H1 (cell line): ENCODE data around the gene PLPPR1. TPM values are rescaled to one million over a fixed set of nuclear protein-coding genes. Genes with fewer than 3 reads are reported as not detected.

ENCODE experiments used
- CTCF ChIA-PET: fragments of 300-600 bp; sonication (Branson Sonifier 250); formaldehyde crosslinking; loops from one replicate; lab custom pipeline; 2021; ENCODE audit not compliant: partially characterized antibody; lab: Charles Lee
- POLR2A ChIA-PET: fragments of 300-600 bp; sonication (Branson Sonifier 250); formaldehyde crosslinking; loops from one replicate; lab custom pipeline; 2021; ENCODE audit warnings: inconsistent platforms; ENCODE audit not compliant: partially characterized antibody; lab: Charles Lee
- DNase-seq, 2 experiments: peaks; one replicate each; pipeline versions ENCODE4 v3.0.0 to v3.0.0-alpha.2; 2010 to 2022; ENCODE audit warnings: low spot score in 2 of 2, low read depth in 1 of 2, mixed read lengths in 1 of 2
- FAIRE-seq: peaks from 2 replicates; lab custom pipeline; 2011; peaks lifted over from hg19 to GRCh38; lab: Jason Lieb, UNC
- H2AFZ ChIP-seq: 2 replicates; pipeline ENCODE4 v1.8.1; 2012; ENCODE audit warnings: low read length, inconsistent platforms
- H2AK5ac ChIP-seq: 2 replicates; pipeline ENCODE4 v1.6.1; 2013; ENCODE audit warnings: low read depth, low read length
- H2BK120ac ChIP-seq: replicated peaks from 2 replicates; pipeline ENCODE3; 2013; ENCODE audit warnings: low read depth, low read length, inconsistent platforms
- H2BK12ac ChIP-seq: 2 replicates; pipeline ENCODE4 v1.6.1; 2013; ENCODE audit warnings: low read depth, low read length
- H2BK15ac ChIP-seq: 2 replicates; pipeline ENCODE4 v1.6.1; 2013; ENCODE audit warnings: low read length
- H2BK20ac ChIP-seq: 2 replicates; pipeline ENCODE4 v1.6.1; 2013; ENCODE audit warnings: low read length
- H2BK5ac ChIP-seq: 2 replicates; pipeline ENCODE4 v1.6.1; 2013; ENCODE audit warnings: low read depth, low read length
- H3K14ac ChIP-seq: 2 replicates; pipeline ENCODE4 v1.6.1; 2013; ENCODE audit warnings: inconsistent platforms; ENCODE audit not compliant: insufficient read length
- H3K18ac ChIP-seq: 2 replicates; pipeline ENCODE4 v1.6.1; 2013; ENCODE audit warnings: low read length; ENCODE audit errors: extremely low read depth
- H3K23ac ChIP-seq: 2 replicates; pipeline ENCODE4 v1.6.1; 2013; ENCODE audit warnings: inconsistent platforms; ENCODE audit not compliant: insufficient read length
- H3K23me2 ChIP-seq: 2 replicates; pipeline ENCODE4 v1.6.1; 2013; ENCODE audit warnings: low read depth, low read length
- H3K27ac ChIP-seq: 2 replicates; pipeline ENCODE4 v1.6.1; 2011; ENCODE audit warnings: low read depth, low read length, inconsistent platforms
- H3K27me3 ChIP-seq, 4 experiments: replicated peaks in 1 of 4; 1 replicate in 1 of 4; 2 replicates in 3 of 4; pipeline versions ENCODE4 v1.6.1 to v1.8.1; 2011 to 2013; ENCODE audit warnings: low read length in 3 of 4, mild to moderate bottlenecking in 3 of 4, inconsistent platforms in 2 of 4, mixed read lengths in 2 of 4, moderate library complexity in 1 of 4; ENCODE audit not compliant: control insufficient read depth in 3 of 4, insufficient read depth in 3 of 4; ENCODE audit errors: extremely low read depth in 1 of 4
- H3K36me3 ChIP-seq, 4 experiments: 2 replicates each; pipeline versions ENCODE4 v1.6.1 to v1.8.1; 2011 to 2013; ENCODE audit warnings: mild to moderate bottlenecking in 4 of 4, low read length in 3 of 4, moderate library complexity in 2 of 4, control low read depth in 1 of 4, inconsistent platforms in 1 of 4; ENCODE audit not compliant: insufficient read depth in 4 of 4, control insufficient read depth in 2 of 4
- H3K4ac ChIP-seq: replicated peaks from 2 replicates; pipeline ENCODE3; 2013; ENCODE audit warnings: low read length, low read depth, mixed read lengths, inconsistent platforms; ENCODE audit not compliant: insufficient read length
- H3K4me1 ChIP-seq, 4 experiments: replicated peaks in 1 of 4; 1 replicate in 1 of 4; 2 replicates in 3 of 4; pipeline versions ENCODE4 v1.6.1 to v1.8.1; 2011 to 2013; ENCODE audit warnings: low read length in 3 of 4, inconsistent platforms in 2 of 4, mixed read lengths in 1 of 4; ENCODE audit not compliant: insufficient read depth in 4 of 4, control insufficient read depth in 3 of 4
- H3K4me2 ChIP-seq, 2 experiments: 2 replicates each; pipeline versions ENCODE4 v1.6.1 to v1.8.1; 2011 to 2013; ENCODE audit warnings: low read depth in 2 of 2, low read length in 2 of 2, control low read depth in 1 of 2, inconsistent platforms in 1 of 2, mild to moderate bottlenecking in 1 of 2; ENCODE audit not compliant: insufficient read depth in 1 of 2
- H3K4me3 ChIP-seq, 4 experiments: fragments of 200-600, 300-600 bp in 1 of 4; sonication (generic), shearing (Covaris generic), sonication (Bioruptor Twin) in 1 of 4; 2 replicates each; pipeline versions ENCODE4 v1.5.1 to v1.8.1; 2011 to 2016; ENCODE audit warnings: low read length in 4 of 4, low read depth in 3 of 4, control low read depth in 2 of 4, inconsistent platforms in 2 of 4, mild to moderate bottlenecking in 2 of 4, mixed read lengths in 1 of 4, moderate library complexity in 1 of 4; ENCODE audit not compliant: insufficient read depth in 2 of 4; ENCODE audit errors: extremely low read depth in 1 of 4
- H3K56ac ChIP-seq: replicated peaks from 2 replicates; pipeline ENCODE3; 2013; ENCODE audit warnings: low read depth, mild to moderate bottlenecking, mixed read lengths, low read length, inconsistent platforms; ENCODE audit not compliant: insufficient read length
- H3K79me1 ChIP-seq: 2 replicates; pipeline ENCODE4 v1.6.1; 2013; ENCODE audit warnings: low read depth, low read length, control low read depth
- H3K79me2 ChIP-seq, 2 experiments: 2 replicates each; pipeline versions ENCODE4 v1.6.1 to v1.8.1; 2012 to 2013; ENCODE audit warnings: low read length in 2 of 2, mild to moderate bottlenecking in 2 of 2, inconsistent platforms in 1 of 2; ENCODE audit not compliant: insufficient read depth in 2 of 2, control insufficient read depth in 1 of 2
- H3K9ac ChIP-seq, 4 experiments: replicated peaks in 1 of 4; 1 replicate in 1 of 4; 2 replicates in 3 of 4; pipeline versions ENCODE4 v1.6.1 to v1.8.1; 2011 to 2013; ENCODE audit warnings: low read depth in 3 of 4, low read length in 3 of 4, control low read depth in 2 of 4, mild to moderate bottlenecking in 2 of 4, moderate library complexity in 2 of 4, inconsistent platforms in 1 of 4; ENCODE audit errors: extremely low read depth in 1 of 4
- H3K9me3 ChIP-seq, 2 experiments: 2 replicates each; pipeline versions ENCODE4 v1.6.1 to v1.8.1; 2012 to 2013; ENCODE audit warnings: mild to moderate bottlenecking in 2 of 2, moderate library complexity in 2 of 2, control low read depth in 1 of 2, inconsistent platforms in 1 of 2, low read depth in 1 of 2, low read length in 1 of 2, mixed read lengths in 1 of 2; ENCODE audit not compliant: insufficient read depth in 2 of 2
- H4K20me1 ChIP-seq, 2 experiments: replicated peaks in 1 of 2; 2 replicates each; pipeline versions ENCODE3 to v1.8.1; 2011 to 2013; ENCODE audit warnings: inconsistent platforms in 2 of 2, low read length in 2 of 2, mild to moderate bottlenecking in 1 of 2; ENCODE audit not compliant: insufficient read depth in 2 of 2, control insufficient read depth in 1 of 2
- H4K5ac ChIP-seq: 2 replicates; pipeline ENCODE4 v1.6.1; 2013; ENCODE audit warnings: low read length, low read depth, mixed read lengths, inconsistent platforms; ENCODE audit not compliant: insufficient read length
- H4K8ac ChIP-seq: 2 replicates; pipeline ENCODE4 v1.8.0; 2013; ENCODE audit warnings: mild to moderate bottlenecking, moderate library complexity, low read length, inconsistent platforms; ENCODE audit not compliant: insufficient read depth; ENCODE audit errors: extremely low read depth
- H4K91ac ChIP-seq: replicated peaks from 2 replicates; pipeline ENCODE3; 2013; ENCODE audit warnings: low read length, mixed read lengths, inconsistent platforms; ENCODE audit not compliant: insufficient read length
- ATF2 ChIP-seq: IDR thresholded peaks from 2 replicates; pipeline ENCODE4 v1.6.1; 2012; ENCODE audit warnings: low read length, inconsistent platforms
- BACH1 ChIP-seq: IDR thresholded peaks from 2 replicates; pipeline ENCODE4 v1.6.1; 2012; ENCODE audit warnings: low read length, improper control_type of control experiment
- BCL11A ChIP-seq, 2 experiments: IDR thresholded peaks; one replicate each; pipeline ENCODE4 v1.6.1; 2011; ENCODE audit warnings: low read depth in 2 of 2, low read length in 2 of 2, mild to moderate bottlenecking in 2 of 2
- CHD2 ChIP-seq: IDR thresholded peaks from 2 replicates; pipeline ENCODE4 v1.6.1; 2012; ENCODE audit warnings: low read length, improper control_type of control experiment
- EZH2 ChIP-seq: fragments of 200-600 bp; sonication (generic); IDR thresholded peaks from 2 replicates; pipeline ENCODE4 v1.7.1; 2012; ENCODE audit warnings: low read depth, mild to moderate bottlenecking, moderate library complexity, low read length, inconsistent platforms; ENCODE audit not compliant: severe bottlenecking
- KDM5A ChIP-seq: fragments of 200-600 bp; IDR thresholded peaks from 2 replicates; pipeline ENCODE4 v1.7.1; 2012; ENCODE audit warnings: mild to moderate bottlenecking, low read length, inconsistent platforms, mixed read lengths
- POLR2A ChIP-seq, 2 experiments: IDR thresholded peaks; 1 replicate in 1 of 2; 2 replicates in 1 of 2; pipeline ENCODE4 v1.6.1; 2011; ENCODE audit warnings: low read depth in 2 of 2, low read length in 2 of 2, mild to moderate bottlenecking in 2 of 2; ENCODE audit errors: control extremely low read depth in 1 of 2
- RBBP5 ChIP-seq: IDR thresholded peaks from 2 replicates; pipeline ENCODE4 v1.7.1; 2012; ENCODE audit warnings: low read depth, mild to moderate bottlenecking, inconsistent platforms, low read length, moderate library complexity, borderline replicate concordance
- RFX5 ChIP-seq: IDR thresholded peaks from 2 replicates; pipeline ENCODE4 v1.6.1; 2011; ENCODE audit warnings: low read depth, low read length, improper control_type of control experiment, borderline replicate concordance
- RXRA ChIP-seq: IDR thresholded peaks from 2 replicates; pipeline ENCODE4 v1.6.1; 2011; ENCODE audit warnings: low read depth, mild to moderate bottlenecking, low read length, moderate library complexity; ENCODE audit not compliant: insufficient read depth
- SAP30 ChIP-seq: fragments of 300-600 bp; sonication (generic); IDR thresholded peaks from 2 replicates; pipeline ENCODE4 v1.7.1; 2012; ENCODE audit warnings: low read length, moderate library complexity, mild to moderate bottlenecking, inconsistent platforms; ENCODE audit not compliant: insufficient read depth, insufficient replicate concordance
- SIX5 ChIP-seq: IDR thresholded peaks from 2 replicates; pipeline ENCODE4 v1.6.1; 2011; ENCODE audit warnings: mild to moderate bottlenecking, low read depth, low read length
- SP4 ChIP-seq: IDR thresholded peaks from 2 replicates; pipeline ENCODE4 v1.6.1; 2012; ENCODE audit warnings: low read length, inconsistent platforms
- TCF12 ChIP-seq: IDR thresholded peaks from 2 replicates; pipeline ENCODE4 v1.6.1; 2011; ENCODE audit warnings: low read depth, mild to moderate bottlenecking, low read length
- WGBS, 2 experiments: shearing (Covaris generic) in 1 of 2; methylation state at CpG; one replicate each; pipeline versions ENCODE4 v1.1.6 to v1.1.7; 2013 to 2015; ENCODE audit warnings: low lambda C conversion rate in 2 of 2, mixed read lengths in 2 of 2, inconsistent platforms in 1 of 2, low coverage in 1 of 2, missing lambda C conversion rate in 1 of 2; ENCODE audit not compliant: insufficient replicate concordance in 2 of 2, insufficient coverage in 1 of 2, insufficient read length in 1 of 2; ENCODE audit errors: extremely low coverage in 1 of 2, missing lambda C conversion rate in 1 of 2; 5-methylcytosine and 5-hydroxymethylcytosine counted together
- polyA plus RNA-seq, 7 experiments: library from polyadenylated mRNA; depleted of rRNA in 3 of 7; stranded (reverse) in 5 of 7; unstranded in 2 of 7; fragments of >200 nt in 5 of 7; fragments of 200-250 nt in 2 of 7; gene quantifications; 1 replicate in 5 of 7; 2 replicates in 1 of 7; 4 replicates in 1 of 7; pipeline versions ENCODE4 v1.2.1 to v1.2.3, GENCODE V29; 2011 to 2013; ENCODE audit warnings: missing spikeins in 2 of 7, mixed read lengths in 2 of 7
- total RNA-seq: library from RNA; stranded (reverse); fragmentation: NEBNext Ultra II Directional; extraction: Animal tissue kit (Norgen Biotek cat#: 25700); gene quantifications from 2 replicates; pipeline ENCODE4 v1.2.1, GENCODE V29; 2021

PLPPR1 gene
- total and polyA plus RNA-seq, 2 of the 8 experiments (the other 6 are each of a cell fraction or from before 2014, with no cell fraction given) = 1.4 to 1.8 TPM

- DNase-seq (no peak), FAIRE-seq (no peak)
- POLR2A ChIA-PET = no interaction called here
- H4K91ac ChIP-seq = no peak overlapping the region
- H4K8ac ChIP-seq = no peak overlapping the region
- H3K4me3 ChIP-seq = no peak overlapping the region
- no peak overlapping the region for H3K18ac ChIP-seq
- H3K23me2 ChIP-seq = no peaks in the 10 kb centered on the region
- no peak overlapping the region for H2AFZ ChIP-seq
- H3K14ac ChIP-seq = no peak overlapping the region
- H3K23ac ChIP-seq = no peak overlapping the region
- no peaks in the 10 kb centered on the region for H4K20me1 ChIP-seq
- no peak overlapping the region for H3K4me2 ChIP-seq
- H3K27ac ChIP-seq = no peak overlapping the region
- CTCF ChIA-PET = interaction anchor here (1.1 to 2.9 kb wide), 6 partner anchors 188 to 711 kb away, joined by 3 to 11 read pairs (median 4); no protein-coding TSS in a partner anchor
- no peak overlapping the region for H2BK5ac ChIP-seq
- 87% methylated on average over 3 of the region's 3 CpGs; no CpG with 5 or more reads in 1 of the 2 experiments for WGBS, 2 experiments
- no peak overlapping the region for H2BK120ac ChIP-seq
- no peak overlapping the region for H2BK20ac ChIP-seq
- no peaks in the 10 kb centered on the region for H3K9me3 ChIP-seq
- no peak overlapping the region for H3K9ac ChIP-seq
- H2AK5ac ChIP-seq = no peak overlapping the region
- no peak overlapping the region for H3K56ac ChIP-seq
- no peaks in the 10 kb centered on the region for H3K4me1 ChIP-seq
- no peaks in the 10 kb centered on the region for H3K36me3 ChIP-seq
- H3K27me3 ChIP-seq = no peaks in the 10 kb centered on the region
- H3K79me2 ChIP-seq = no peaks in the 10 kb centered on the region
- H4K5ac ChIP-seq = no peak overlapping the region
- no peak for TF ChIP-seq TCF12
- no peak for TF ChIP-seq ATF2
- no peak for TF ChIP-seq RBBP5
- TF ChIP-seq BCL11A (IDR thresholded peaks at IDR 0.05; ENCODE audit: low read depth in 2 of 2, low read length in 2 of 2) = no peak
- TF ChIP-seq RXRA = no peak
- TF ChIP-seq BACH1 = no peak
- no peak for TF ChIP-seq KDM5A
- no peak for TF ChIP-seq RFX5
- TF ChIP-seq CHD2 = no peak
- TF ChIP-seq EZH2 = no peak
- TF ChIP-seq POLR2A (IDR thresholded peaks at IDR 0.05; ENCODE audit: control extremely low read depth in 1 of 2, low read depth in 2 of 2, low read length in 2 of 2) = no peak
- no peak for TF ChIP-seq SP4
- no peak for TF ChIP-seq SAP30
- TF ChIP-seq SIX5 = no peak
- H2BK15ac ChIP-seq = no peak overlapping the region
- no peaks in the 10 kb centered on the region; the same call in 1 of the 2 replicates for H3K79me1 ChIP-seq
- H2BK12ac ChIP-seq = no peak overlapping the region
- H3K4ac ChIP-seq = no peak overlapping the region
Observed at GRCh38 chr9:101307051-101307450, 278.5 kb downstream of the PLPPR1 start.
